Stimulated activated CD8-positive, alpha-beta memory T cell treated with anti-CD3 and anti-CD28 coated beads, Interleukin-4, amount 100 ng/mL, for 4 hours (primary cell): ENCODE results near the gene THBS1.

ENCODE experiments used
- DNase-seq, 2 donors: peaks; one replicate each; pipeline ENCODE4 v3.0.0-alpha.2; 2020; ENCODE audit warnings: low read depth in 2 of 2, low spot score in 1 of 2

The THBS1 gene

GRCh38 chr15:39588531-39589192 is 7.8 kb downstream of the THBS1 start:
- no peak for DNase-seq

GRCh38 chr15:39589193-39589814 is 8.4 kb downstream of the THBS1 start:
- no peak for DNase-seq

GRCh38 chr15:39589815-39590644 is 9.2 kb downstream of the THBS1 start:
- DNase-seq = no peak

- no peak for DNase-seq
Observed at GRCh38 chr15:39591141-39591895, 10.4 kb downstream of the THBS1 start.

GRCh38 chr15:39591896-39592315 is 11.0 kb downstream of the THBS1 start:
- no peak for DNase-seq

- no peak for DNase-seq
Observed at GRCh38 chr15:39592500-39592899, 11.6 kb downstream of the THBS1 start.

GRCh38 chr15:39593071-39593655 is 12.3 kb downstream of the THBS1 start:
- no peak for DNase-seq

GRCh38 chr15:39593656-39594445 is 13.0 kb downstream of the THBS1 start:
- DNase-seq = no peak

GRCh38 chr15:39594446-39595337 is 13.8 kb downstream of the THBS1 start:
- no peak for DNase-seq

- DNase-seq = no peak
Observed at GRCh38 chr15:39595338-39596221, 14.7 kb downstream of the THBS1 start.

GRCh38 chr15:39596358-39597051 is 15.6 kb downstream of the THBS1 start:
- no peak for DNase-seq

- no peak for DNase-seq
Observed at GRCh38 chr15:39597336-39597735, 16.5 kb downstream of the THBS1 start.

- DNase-seq = no peak
Observed at GRCh38 chr15:39597751-39598185, 16.9 kb downstream of the THBS1 start.

GRCh38 chr15:39598186-39598850 is 17.4 kb downstream of the THBS1 start:
- no peak for DNase-seq

- no peak for DNase-seq
Observed at GRCh38 chr15:39598958-39599845, 18.3 kb downstream of the THBS1 start.

GRCh38 chr15:39599871-39600270 is 19.0 kb downstream of the THBS1 start:
- DNase-seq = no peak
